ENCODE results near the gene KIF16B. TPM values are rescaled to one million over a fixed set of nuclear protein-coding genes. Genes with fewer than 3 reads are reported as not detected.

Gene KIF16B
- total and polyA plus RNA-seq, 2 of the 8 experiments (the other 6 are each of a cell fraction or from before 2014, with no cell fraction given): 3.0 to 9.2 TPM

GRCh38 chr20:16609066-16609465, 35.8 kb upstream of the KIF16B start (continued):
- TF ChIP-seq CHD7 (IDR thresholded peaks at IDR 0.05; ENCODE audit: insufficient replicate concordance, low read length): no peak
- TF ChIP-seq JUN (IDR thresholded peaks at IDR 0.05; ENCODE audit: low read depth, low read length): no peak
- no peak for TF ChIP-seq RXRA (IDR thresholded peaks at IDR 0.05; ENCODE audit: insufficient read depth, low read depth, low read length)
- no peak for TF ChIP-seq TAF7 (optimal IDR thresholded peaks at IDR 0.05; ENCODE audit: borderline replicate concordance, low read depth, low read length)
- no peak for TF ChIP-seq TBP (IDR thresholded peaks at IDR 0.05; ENCODE audit: low read depth, low read length)

All from H1 (cell line).